HepG2 (cell line): Measurements from ENCODE around the gene SNN. TPM values are rescaled to one million over a fixed set of nuclear protein-coding genes. Genes with fewer than 3 reads are reported as not detected.
A peak's percentile ranks its signal among the peaks of the same experiment; 100 is the strongest.

Source experiments
- ATAC-seq: fragments of 200-7000 bp; cut with Tn5 transposase; 3 replicates; pipeline ENCODE4 v1.9.1; 2020; ENCODE audit warnings: mild to moderate bottlenecking, moderate library complexity
- BruUV-seq: library from RNA; stranded (reverse); fragments of 400-500 nt; replicated peaks from 2 replicates; lab custom pipeline; 2021; lab: Mats Ljungman, UMichigan
- CTCF ChIA-PET: fragments of 300-600 bp; formaldehyde crosslinking; extraction: SDS; loops from one replicate; lab custom pipeline; 2021; ENCODE audit warnings: low total read pairs, inconsistent platforms, low intra/inter-chr PET ratio; lab: Yijun Ruan, JAX
- POLR2A ChIA-PET: fragments of 350-600 bp; sonication (Branson Sonifier 250); formaldehyde crosslinking; loops from one replicate; lab custom pipeline; 2020; ENCODE audit warnings: antibody characterized with exemption, inconsistent platforms; lab: Yijun Ruan, JAX
- DNase-seq: peaks from one replicate; pipeline ENCODE4 v3.0.0-alpha.2; 2015; ENCODE audit warnings: low spot score
- FAIRE-seq: peaks from 3 replicates; lab custom pipeline; 2011; peaks lifted over from hg19 to GRCh38; lab: Jason Lieb, UNC
- H2AFZ ChIP-seq: one replicate; pipeline ENCODE4 v1.6.1; 2011; ENCODE audit warnings: low read length, inconsistent platforms
- H3K27ac ChIP-seq: fragments of 300-600 bp; 3 replicates; pipeline ENCODE4 v1.8.0; 2011; ENCODE audit warnings: mixed run types, mild to moderate bottlenecking, mixed read lengths, low read length, inconsistent platforms; ENCODE audit not compliant: insufficient read depth; ENCODE audit errors: extremely low read length
- H3K27me3 ChIP-seq, 2 experiments: fragments of 200-600 bp in 1 of 2; 2 replicates in 1 of 2; 3 replicates in 1 of 2; pipeline versions ENCODE4 v1.6.0 to v1.8.0; 2011; ENCODE audit warnings: low read length in 2 of 2, mild to moderate bottlenecking in 2 of 2, moderate library complexity in 2 of 2, inconsistent platforms in 1 of 2; ENCODE audit not compliant: insufficient read depth in 2 of 2, control insufficient read depth in 1 of 2
- H3K36me3 ChIP-seq, 2 experiments: fragments of 200-600 bp in 1 of 2; replicated peaks in 1 of 2; 2 replicates in 1 of 2; 3 replicates in 1 of 2; pipeline versions ENCODE4 v1.5.1 to v1.8.0; 2011; ENCODE audit warnings: low read length in 2 of 2, inconsistent platforms in 1 of 2; ENCODE audit not compliant: insufficient read depth in 2 of 2, control insufficient read depth in 1 of 2
- H3K4me1 ChIP-seq: 2 replicates; pipeline ENCODE4 v1.5.1; 2012; ENCODE audit warnings: low read length, inconsistent platforms; ENCODE audit not compliant: insufficient read depth
- H3K4me2 ChIP-seq: 2 replicates; pipeline ENCODE4 v1.6.0; 2011; ENCODE audit warnings: low read depth, low read length, inconsistent platforms
- H3K4me3 ChIP-seq, 3 experiments: fragments of 200-600 bp in 1 of 3; sonication (generic), shearing (Covaris generic) in 1 of 3; replicated peaks in 1 of 3; 2 replicates each; pipeline ENCODE4 v1.5.1; 2011 to 2016; ENCODE audit warnings: low read length in 3 of 3, inconsistent platforms in 2 of 3, low read depth in 2 of 3, mild to moderate bottlenecking in 2 of 3, control low read depth in 1 of 3, mixed read lengths in 1 of 3; ENCODE audit not compliant: insufficient read depth in 1 of 3
- H3K79me2 ChIP-seq: one replicate; pipeline ENCODE4 v1.6.1; 2011; ENCODE audit warnings: low read length, inconsistent platforms; ENCODE audit not compliant: insufficient read depth
- H3K9ac ChIP-seq: 2 replicates; pipeline ENCODE4 v1.6.0; 2011; ENCODE audit warnings: mild to moderate bottlenecking, low read depth, low read length, inconsistent platforms; ENCODE audit not compliant: insufficient read depth
- H3K9me3 ChIP-seq: 2 replicates; pipeline ENCODE4 v1.5.1; 2012; ENCODE audit warnings: mild to moderate bottlenecking, low read length
- H4K20me1 ChIP-seq: 2 replicates; pipeline ENCODE4 v1.6.0; 2011; ENCODE audit warnings: inconsistent platforms, mild to moderate bottlenecking, low read length, moderate library complexity; ENCODE audit not compliant: insufficient read depth
- RFX5 ChIP-seq: IDR thresholded peaks from 2 replicates; pipeline ENCODE4 v1.6.1; 2011; ENCODE audit warnings: low read depth, low read length, improper control_type of control experiment
- ZMAT5 ChIP-seq: sonication (generic); formaldehyde crosslinking; IDR thresholded peaks from 2 replicates; pipeline ENCODE4 v1.5.0; 2020; ENCODE audit warnings: mild to moderate bottlenecking, low read depth, missing genetic modification reagents, borderline replicate concordance
- ZNF687 ChIP-seq: sonication (generic); formaldehyde crosslinking; IDR thresholded peaks from 2 replicates; pipeline ENCODE4 v1.5.1; 2020; ENCODE audit warnings: mild to moderate bottlenecking, missing genetic modification reagents, moderate library complexity
- ZNF768 ChIP-seq: sonication (generic); formaldehyde crosslinking; IDR thresholded peaks from 2 replicates; pipeline ENCODE4 v1.4.0; 2020; ENCODE audit warnings: missing genetic modification reagents
- WGBS: methylation state at CpG from one replicate; pipeline ENCODE4 v1.1.6; 2017; ENCODE audit warnings: low lambda C conversion rate; 5-methylcytosine and 5-hydroxymethylcytosine counted together
- in situ Hi-C: cut with HindIII; loops from 2 replicates; pipeline ENCODE4 v1.10.0; 2017; ENCODE audit warnings: low pct_unique_long_range_greater_than_20kb; ENCODE audit not compliant: extremely low pct_ligation_motif_present
- intact Hi-C: fragments of 100-400 bp; cut with micrococcal nuclease; formaldehyde crosslinking; loops from one replicate; pipeline ENCODE4 v1.10.0; 2022; ENCODE audit not compliant: unreplicated experiment
- polyA plus RNA-seq, 8 experiments: library from polyadenylated mRNA; depleted of rRNA in 3 of 8; stranded (reverse) in 7 of 8; unstranded in 1 of 8; fragments of >200 nt; fragmentation: Illumina TruSeq in 4 of 8; extraction: Trizol in 4 of 8; gene quantifications; 2 replicates each; pipeline versions ENCODE4 v1.2.1 to v1.2.3, GENCODE V29; 2011 to 2016; ENCODE audit warnings: low read depth in 4 of 8, missing spikeins in 1 of 8, mixed read lengths in 1 of 8; ENCODE audit not compliant: insufficient read depth in 1 of 8
- total RNA-seq, 5 experiments: library from RNA; depleted of rRNA; stranded (reverse); fragments of >200 nt; fragmentation: Illumina TruSeq; extraction: Trizol; gene quantifications; 2 replicates each; pipeline ENCODE4 v1.2.3, GENCODE V29; 2016; ENCODE audit warnings: low read depth in 1 of 5

Gene SNN
- total and polyA plus RNA-seq, 2 of the 13 experiments (the other 11 are each of a cell fraction or from before 2014, with no cell fraction given), result 5.2 to 8.4 TPM

- peak; percentile 17; the same call in 1 of the 2 replicates for TF ChIP-seq ZNF687 (CRISPR knock-in tag)
Observed at GRCh38 chr16:11650641-11651591, 17.3 kb upstream of the SNN start (continued).

- H3K79me2 ChIP-seq, result no peaks in the 10 kb centered on the region
- in situ Hi-C loops, result no loop called here
- intact Hi-C loops, result no loop called here
- no peak overlapping the region for H3K4me2 ChIP-seq
- POLR2A ChIA-PET, result interaction anchor here (0.8 kb wide), 1 partner anchor 146 kb away, joined by 3 read pairs; the partner anchor contains the start of gene ZC3H7A
- H3K4me1 ChIP-seq, result peaks cover 11% of the 10 kb centered on the region
- DNase-seq (no peak), FAIRE-seq (peak; percentile 15), ATAC-seq (no peak)
- 36% methylated on average over 8 of the region's 8 CpGs for WGBS
- no TSS peak for BruUV-seq
- H3K36me3 ChIP-seq, result no peaks in the 10 kb centered on the region
- no peak overlapping the region for H3K27ac ChIP-seq
- H2AFZ ChIP-seq, result no peak overlapping the region
- TF ChIP-seq ZNF768, result no peak
- TF ChIP-seq ZMAT5, result no peak
- no peak for TF ChIP-seq RFX5
- TF ChIP-seq, all 625 proteins: peak for 0
- Histone ChIP-seq H4K20me1 (no peaks in the 10 kb centered on the region), H3K9me3 (no peaks in the 10 kb centered on the region), H3K4me3 (no peak overlapping the region), H3K9ac (no peak overlapping the region), H3K27me3 (peaks cover 2 to 36% of the 10 kb centered on the region in 2 experiments; a peak in 3 of 5 replicates)
- CTCF ChIA-PET, result no interaction called here
Observed at GRCh38 chr16:11651796-11652195, 16.5 kb upstream of the SNN start.
